DOHH2 (cell line): Measurements from ENCODE around the gene CALHM2.
A peak's percentile ranks its signal among the peaks of the same experiment; 100 is the strongest.

ENCODE experiments used
- H3F3A ChIP-seq: fragments of 200-600 bp; sonication (generic), shearing (Covaris generic); 2 replicates; pipeline ENCODE4 v1.6.0; 2016; ENCODE audit warnings: antibody characterized with exemption, mild to moderate bottlenecking; ENCODE audit not compliant: control insufficient read depth, insufficient read depth
- H3K27ac ChIP-seq: fragments of 200-600 bp; sonication (generic); 2 replicates; pipeline ENCODE4 v1.5.1; 2014; ENCODE audit warnings: low read depth, mild to moderate bottlenecking, low read length, moderate library complexity
- H3K27me3 ChIP-seq: fragments of 200-600 bp; sonication (generic); 2 replicates; pipeline ENCODE4 v1.6.1; 2014; ENCODE audit warnings: mild to moderate bottlenecking, low read length, mixed read lengths; ENCODE audit not compliant: control insufficient read depth
- H3K36me3 ChIP-seq: fragments of 200-600 bp; sonication (generic); 2 replicates; pipeline ENCODE4 v1.6.1; 2014; ENCODE audit warnings: mild to moderate bottlenecking, low read length, moderate library complexity, mixed read lengths; ENCODE audit not compliant: control insufficient read depth
- H3K4me1 ChIP-seq: fragments of 200-600 bp; sonication (generic); 2 replicates; pipeline ENCODE4 v1.6.1; 2014; ENCODE audit warnings: mild to moderate bottlenecking, low read length, mixed read lengths; ENCODE audit not compliant: control insufficient read depth
- H3K4me2 ChIP-seq: fragments of 200-600 bp; sonication (generic); 2 replicates; pipeline ENCODE4 v1.6.0; 2014; ENCODE audit warnings: mild to moderate bottlenecking, low read length, moderate library complexity
- H3K4me3 ChIP-seq: fragments of 200-600 bp; sonication (generic); 2 replicates; pipeline ENCODE4 v1.5.1; 2014; ENCODE audit warnings: mild to moderate bottlenecking, low read length, mixed read lengths
- H3K79me2 ChIP-seq: fragments of 200-600 bp; sonication (generic); 2 replicates; pipeline ENCODE4 v1.6.1; 2014; ENCODE audit warnings: mild to moderate bottlenecking, low read length, mixed read lengths; ENCODE audit not compliant: control insufficient read depth
- H3K9me2 ChIP-seq: fragments of 200-600 bp; sonication (generic); replicated peaks from 2 replicates; pipeline ENCODE4 v1.6.1; 2014; ENCODE audit warnings: mild to moderate bottlenecking, low read length, mixed read lengths; ENCODE audit not compliant: control insufficient read depth
- H3K9me3 ChIP-seq: fragments of 200-600 bp; sonication (generic); 2 replicates; pipeline ENCODE4 v1.6.1; 2014; ENCODE audit warnings: antibody characterized with exemption, low read length, mixed read lengths; ENCODE audit not compliant: control insufficient read depth, insufficient read depth
- H4K20me1 ChIP-seq: fragments of 200-600 bp; sonication (generic); 2 replicates; pipeline ENCODE4 v1.6.0; 2014; ENCODE audit warnings: low read depth, mild to moderate bottlenecking, antibody characterized with exemption, low read length, moderate library complexity; ENCODE audit not compliant: control insufficient read depth, insufficient read depth
- EZH2phosphoT487 ChIP-seq: fragments of 200-600 bp; sonication (generic); IDR thresholded peaks from 2 replicates; pipeline ENCODE4 v1.6.1; 2017; ENCODE audit warnings: borderline replicate concordance, mild to moderate bottlenecking, antibody characterized with exemption, low read length, moderate library complexity, mixed read lengths
- TF ChIP-seq, protein P1 (sequence below): fragments of 200-600 bp; sonication (generic); IDR thresholded peaks from one replicate; pipeline ENCODE4 v1.5.1; 2014; ENCODE audit warnings: antibody characterized with exemption, mild to moderate bottlenecking, low read depth, low read length; ENCODE audit not compliant: poor library complexity, severe bottlenecking

CALHM2 gene

GRCh38 chr10:103454026-103454425 lies 1.9 kb upstream of the CALHM2 start:
- no peak overlapping the region for H3K4me2 ChIP-seq

DNA sequence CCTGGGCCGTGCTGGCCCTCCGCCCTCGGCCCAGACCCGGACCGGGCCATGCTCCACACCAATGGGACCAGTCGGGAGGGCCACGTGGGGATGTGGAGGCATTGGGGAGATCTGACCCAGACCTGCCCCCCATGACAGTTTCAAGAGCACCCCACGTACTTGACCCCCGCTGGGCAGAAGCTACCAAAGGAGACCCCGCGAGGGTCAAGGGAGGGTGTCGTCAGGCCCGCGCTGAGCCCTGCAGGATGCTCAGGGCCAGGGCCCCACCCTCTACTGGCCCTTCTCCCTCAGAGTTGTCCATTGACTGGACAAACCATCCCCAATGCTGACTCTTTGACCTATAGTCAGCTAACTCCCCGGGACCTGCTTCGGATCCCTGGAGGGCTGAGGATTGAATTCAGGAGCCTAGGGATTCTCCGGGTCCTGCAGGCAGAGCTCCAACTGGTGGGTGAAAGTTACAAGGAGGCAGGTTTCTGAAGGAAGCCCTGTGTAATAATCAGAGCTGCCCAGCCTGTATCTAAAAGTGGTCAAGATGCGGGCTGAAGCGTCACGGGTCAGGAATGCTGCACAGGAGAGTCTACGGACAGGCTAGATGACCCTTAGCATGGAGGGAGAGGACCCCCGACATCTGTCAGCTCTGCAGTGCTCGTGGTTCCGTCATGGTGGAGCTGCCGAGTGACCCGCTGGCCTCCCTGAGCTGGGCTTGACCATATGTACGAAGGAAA lies 498 bp upstream of the CALHM2 start:
- H4K20me1 ChIP-seq: no peaks in the 10 kb centered on the region
- peak overlapping the region; percentile 44; the same call in 1 of the 2 replicates for H3K4me2 ChIP-seq
- H3K27ac ChIP-seq: no peak overlapping the region
- H3K36me3 ChIP-seq: peaks cover 20% of the 10 kb centered on the region
- peaks cover 12% of the 10 kb centered on the region; the same call in 1 of the 2 replicates for H3K4me1 ChIP-seq
- no peaks in the 10 kb centered on the region for H3K79me2 ChIP-seq
- H3K9me3 ChIP-seq: no peaks in the 10 kb centered on the region
- TF ChIP-seq, protein P1, sequence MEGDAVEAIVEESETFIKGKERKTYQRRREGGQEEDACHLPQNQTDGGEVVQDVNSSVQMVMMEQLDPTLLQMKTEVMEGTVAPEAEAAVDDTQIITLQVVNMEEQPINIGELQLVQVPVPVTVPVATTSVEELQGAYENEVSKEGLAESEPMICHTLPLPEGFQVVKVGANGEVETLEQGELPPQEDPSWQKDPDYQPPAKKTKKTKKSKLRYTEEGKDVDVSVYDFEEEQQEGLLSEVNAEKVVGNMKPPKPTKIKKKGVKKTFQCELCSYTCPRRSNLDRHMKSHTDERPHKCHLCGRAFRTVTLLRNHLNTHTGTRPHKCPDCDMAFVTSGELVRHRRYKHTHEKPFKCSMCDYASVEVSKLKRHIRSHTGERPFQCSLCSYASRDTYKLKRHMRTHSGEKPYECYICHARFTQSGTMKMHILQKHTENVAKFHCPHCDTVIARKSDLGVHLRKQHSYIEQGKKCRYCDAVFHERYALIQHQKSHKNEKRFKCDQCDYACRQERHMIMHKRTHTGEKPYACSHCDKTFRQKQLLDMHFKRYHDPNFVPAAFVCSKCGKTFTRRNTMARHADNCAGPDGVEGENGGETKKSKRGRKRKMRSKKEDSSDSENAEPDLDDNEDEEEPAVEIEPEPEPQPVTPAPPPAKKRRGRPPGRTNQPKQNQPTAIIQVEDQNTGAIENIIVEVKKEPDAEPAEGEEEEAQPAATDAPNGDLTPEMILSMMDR: no peak
- TF ChIP-seq EZH2phosphoT487: no peak
- no peaks in the 10 kb centered on the region for H3K27me3 ChIP-seq
- no peak overlapping the region for H3K4me3 ChIP-seq
- peaks cover 6% of the 10 kb centered on the region; the same call in 1 of the 2 replicates for H3F3A ChIP-seq
- H3K9me2 ChIP-seq: no peaks in the 10 kb centered on the region

More at GRCh38 chr10:103454026-103454425, 1.9 kb upstream of the CALHM2 start:
- Histone ChIP-seq H4K20me1 (no peaks in the 10 kb centered on the region), H3K9me2 (no peaks in the 10 kb centered on the region), H3K27ac (no peak overlapping the region), H3K36me3 (peaks cover 12% of the 10 kb centered on the region; the same call in 1 of the 2 replicates), H3K79me2 (no peaks in the 10 kb centered on the region), H3F3A (peaks cover 6% of the 10 kb centered on the region; the same call in 1 of the 2 replicates), H3K27me3 (no peaks in the 10 kb centered on the region), H3K4me3 (no peak overlapping the region), H3K4me1 (peaks cover 18% of the 10 kb centered on the region), H3K9me3 (no peaks in the 10 kb centered on the region)
- no peak for TF ChIP-seq EZH2phosphoT487
- TF ChIP-seq, protein P1: no peak

- H3K9me2 ChIP-seq: no peaks in the 10 kb centered on the region
- H3K4me1 ChIP-seq: peaks cover 12% of the 10 kb centered on the region; the same call in 1 of the 2 replicates
- H3K27ac ChIP-seq: no peak overlapping the region
- no peaks in the 10 kb centered on the region for H3K9me3 ChIP-seq
- TF ChIP-seq, protein P1: no peak
- no peak for TF ChIP-seq EZH2phosphoT487
- peaks cover 6% of the 10 kb centered on the region; the same call in 1 of the 2 replicates for H3F3A ChIP-seq
- no peaks in the 10 kb centered on the region for H3K27me3 ChIP-seq
- H4K20me1 ChIP-seq: no peaks in the 10 kb centered on the region
- H3K79me2 ChIP-seq: no peaks in the 10 kb centered on the region
- H3K4me3 ChIP-seq: no peak overlapping the region
- H3K4me2 ChIP-seq: peak overlapping the region; percentile 44
- H3K36me3 ChIP-seq: peaks cover 33% of the 10 kb centered on the region
Measured at GRCh38 chr10:103451091-103451813, 918 bp downstream of the CALHM2 start.
